Tibial nerve (tissue), 4 donors: Measurements from ENCODE around the gene KLHL30. TPM values are rescaled to one million over a fixed set of nuclear protein-coding genes. Genes with fewer than 3 reads are reported as not detected.

Experiments
- DNase-seq, 2 donors: peaks; one replicate each; pipeline ENCODE4 v3.0.0-alpha.2; 2019; ENCODE audit warnings: low spot score in 2 of 2
- H3K27ac ChIP-seq, 4 donors: fragments of 200-600 bp; sonication (generic) in 3 of 4; one replicate each; pipeline ENCODE4 v1.5.1; 2017 to 2019; ENCODE audit warnings: mild to moderate bottlenecking in 1 of 4
- H3K27me3 ChIP-seq, 2 donors: fragments of 200-600 bp; sonication (generic) in 1 of 2; one replicate each; pipeline versions ENCODE4 v1.5.1 to v1.6.0; 2017 to 2019
- H3K36me3 ChIP-seq, 3 donors: fragments of 200-600 bp; sonication (generic); one replicate each; pipeline ENCODE4 v1.5.1; 2018 to 2019
- H3K4me1 ChIP-seq, 4 donors: fragments of 200-600 bp; sonication (generic) in 3 of 4; one replicate each; pipeline ENCODE4 v1.5.1; 2017 to 2019
- H3K4me3 ChIP-seq, 4 donors: fragments of 200-600 bp; sonication (generic) in 3 of 4; one replicate each; pipeline ENCODE4 v1.5.1; 2017 to 2019; ENCODE audit warnings: mild to moderate bottlenecking in 1 of 4, moderate library complexity in 1 of 4
- H3K9me3 ChIP-seq, 4 donors: fragments of 200-600 bp; sonication (generic) in 3 of 4; one replicate each; pipeline ENCODE4 v1.5.1; 2017 to 2019
- CTCF ChIP-seq, 5 experiments: fragments of 200-600 bp in 3 of 5; fragments of 450-650 bp in 2 of 5; sonication (generic) in 3 of 5; IDR thresholded peaks; one replicate each; pipeline ENCODE4 v1.5.1; 2016 to 2019; ENCODE audit warnings: antibody characterized with exemption in 5 of 5, mild to moderate bottlenecking in 3 of 5, moderate library complexity in 2 of 5
- EP300 ChIP-seq, 2 donors: sonication (generic); formaldehyde crosslinking; IDR thresholded peaks; one replicate each; pipeline ENCODE4 v1.6.1; 2017; ENCODE audit warnings: antibody characterized with exemption in 2 of 2, mild to moderate bottlenecking in 1 of 2
- POLR2A ChIP-seq, 2 donors: fragments of 450-650 bp; IDR thresholded peaks; one replicate each; pipeline ENCODE4 v1.6.1; 2017; ENCODE audit warnings: antibody characterized with exemption in 2 of 2, mild to moderate bottlenecking in 2 of 2, moderate library complexity in 2 of 2
- WGBS, 2 donors: methylation state at CpG; one replicate each; pipeline ENCODE4 v1.1.5; 2018; 5-methylcytosine and 5-hydroxymethylcytosine counted together
- total RNA-seq, 4 donors: library from RNA; depleted of rRNA; stranded (reverse); fragments of >200 nt; gene quantifications; one replicate each; pipeline ENCODE4 v1.1.0, GENCODE V29; 2016

KLHL30 gene
- total RNA-seq, 4 donors from 2014 or later: 0.63 to 2.1 (median 1.6) TPM

- no peak overlapping the region for H3K4me3 ChIP-seq
- peaks cover 0 to 46% of the 10 kb centered on the region in 2 donors for H3K27me3 ChIP-seq
- no peak overlapping the region for H3K27ac ChIP-seq
- no peak for DNase-seq
- H3K9me3 ChIP-seq: no peaks in the 10 kb centered on the region
- TF ChIP-seq EP300 (IDR thresholded peaks at IDR 0.05): no peak
- no peak for TF ChIP-seq CTCF (IDR thresholded peaks at IDR 0.05)
- TF ChIP-seq POLR2A (IDR thresholded peaks at IDR 0.05): no peak
- peaks cover 0 to 33% (median 8%) of the 10 kb centered on the region in 4 donors for H3K4me1 ChIP-seq
- WGBS, 2 donors: 4 to 15% methylated on average over 48 to 49 of the region's 95 CpGs
- H3K36me3 ChIP-seq: peaks cover 0 to 24% (median 0%) of the 10 kb centered on the region in 3 donors
Observed at GRCh38 chr2:238163481-238164198, 25.2 kb downstream of the KLHL30 start.

- DNase-seq: no peak
- peaks cover 0 to 38% of the 10 kb centered on the region in 2 donors for H3K27me3 ChIP-seq
- H3K4me3 ChIP-seq: no peak overlapping the region
- H3K4me1 ChIP-seq: peaks cover 0 to 34% (median 7%) of the 10 kb centered on the region in 4 donors
- no peak for TF ChIP-seq CTCF (IDR thresholded peaks at IDR 0.05)
- no peak for TF ChIP-seq POLR2A (IDR thresholded peaks at IDR 0.05)
- TF ChIP-seq EP300 (IDR thresholded peaks at IDR 0.05): no peak
- peaks cover 0 to 36% (median 3%) of the 10 kb centered on the region in 3 donors for H3K36me3 ChIP-seq
- no peak overlapping the region for H3K27ac ChIP-seq
- WGBS, 2 donors: 85 to 93% methylated on average over 8 of the region's 8 CpGs
- no peaks in the 10 kb centered on the region for H3K9me3 ChIP-seq
Observed at GRCh38 chr2:238164906-238165287, 26.4 kb downstream of the KLHL30 start.

- no peak for DNase-seq
- Histone ChIP-seq H3K27ac (no peak overlapping the region), H3K4me3 (no peak overlapping the region), H3K27me3 (peaks cover 0 to 33% of the 10 kb centered on the region in 2 donors), H3K4me1 (peaks cover 0 to 36% (median 9%) of the 10 kb centered on the region in 4 donors), H3K36me3 (peaks cover 0 to 41% (median 3%) of the 10 kb centered on the region in 3 donors), H3K9me3 (no peaks in the 10 kb centered on the region)
- 86 to 92% methylated on average over 10 to 11 of the region's 12 CpGs for WGBS, 2 donors
- no peak for TF ChIP-seq CTCF (IDR thresholded peaks at IDR 0.05)
- TF ChIP-seq EP300 (IDR thresholded peaks at IDR 0.05): no peak
Observed at GRCh38 chr2:238165288-238165921, 26.9 kb downstream of the KLHL30 start.

- TF ChIP-seq CTCF (IDR thresholded peaks at IDR 0.05): no peak
- TF ChIP-seq EP300 (IDR thresholded peaks at IDR 0.05): no peak
- no peak for TF ChIP-seq POLR2A (IDR thresholded peaks at IDR 0.05)
- Histone ChIP-seq H3K9me3 (no peaks in the 10 kb centered on the region), H3K36me3 (peaks cover 0 to 53% (median 3%) of the 10 kb centered on the region in 3 donors), H3K27me3 (peaks cover 0 to 26% of the 10 kb centered on the region in 2 donors), H3K27ac (no peak overlapping the region), H3K4me3 (no peak overlapping the region), H3K4me1 (peaks cover 0 to 36% (median 12%) of the 10 kb centered on the region in 4 donors)
- DNase-seq: no peak
- WGBS, 2 donors: 76 to 91% methylated on average over 10 to 24 of the region's 24 CpGs
Observed at GRCh38 chr2:238166391-238167343, 28.2 kb downstream of the KLHL30 start.
